T-cell (primary cell): Measurements from ENCODE around the gene GRHL1. TPM values are rescaled to one million over a fixed set of nuclear protein-coding genes. Genes with fewer than 3 reads are reported as not detected.

Source experiments
- ATAC-seq, 4 experiments: fragments of 200-7000 bp in 3 of 4; fragments of 150-1000 bp in 1 of 4; cut with Tn5 transposase; replicated peaks in 1 of 4; 1 replicate in 3 of 4; 2 replicates in 1 of 4; pipeline ENCODE4 v1.10.0; 2021; ENCODE audit warnings: moderate library complexity in 3 of 4, mild to moderate bottlenecking in 2 of 4, moderate number of reproducible peaks in 1 of 4
- CTCF ChIA-PET, 2 donors: fragments of 300-600 bp; sonication (Branson Sonifier 250); formaldehyde crosslinking; loops; one replicate each; lab custom pipeline; 2022; ENCODE audit warnings: antibody characterized with exemption in 2 of 2; lab: Charles Lee
- POLR2A ChIA-PET, 2 donors: fragments of 300-600 bp; sonication (Branson Sonifier 250); formaldehyde crosslinking; loops; one replicate each; lab custom pipeline; 2022; ENCODE audit warnings: antibody characterized with exemption in 2 of 2; lab: Charles Lee
- DNase-seq, 35 experiments: peaks; one replicate each; pipeline versions ENCODE4 v3.0.0 to v3.0.0-alpha.2; 2013 to 2023
- H3K27ac ChIP-seq: one replicate; pipeline ENCODE4 v1.5.1; 2013; ENCODE audit warnings: low read length
- H3K27me3 ChIP-seq, 2 experiments: replicated peaks in 1 of 2; 1 replicate in 1 of 2; 2 replicates in 1 of 2; pipeline versions ENCODE4 v1.6.1 to v1.7.0; 2013; ENCODE audit warnings: low read length in 1 of 2, mixed read lengths in 1 of 2; ENCODE audit not compliant: control insufficient read depth in 2 of 2, insufficient read depth in 2 of 2; ENCODE audit errors: extremely low read depth in 1 of 2
- H3K36me3 ChIP-seq, 2 donors: 1 replicate in 1 of 2; 2 replicates in 1 of 2; pipeline versions ENCODE4 v1.6.1 to v1.7.0; 2013; ENCODE audit warnings: low read length in 1 of 2; ENCODE audit not compliant: control insufficient read depth in 2 of 2, insufficient read depth in 1 of 2; ENCODE audit errors: extremely low read depth in 1 of 2
- H3K4me1 ChIP-seq, 2 experiments: 1 replicate in 1 of 2; 2 replicates in 1 of 2; pipeline versions ENCODE4 v1.6.1 to v1.7.0; 2013; ENCODE audit warnings: low read length in 2 of 2, mixed read lengths in 1 of 2; ENCODE audit not compliant: insufficient read depth in 2 of 2, control insufficient read depth in 1 of 2; ENCODE audit errors: extremely low read depth in 1 of 2
- H3K4me3 ChIP-seq, 2 donors: 1 replicate in 1 of 2; 2 replicates in 1 of 2; pipeline versions ENCODE4 v1.5.1 to v1.7.0; 2013; ENCODE audit warnings: mild to moderate bottlenecking in 2 of 2, low read length in 1 of 2, moderate library complexity in 1 of 2; ENCODE audit not compliant: control insufficient read depth in 1 of 2; ENCODE audit errors: extremely low read depth in 1 of 2
- H3K9me3 ChIP-seq: 2 replicates; pipeline ENCODE4 v1.7.0; 2013
- H3K27ac Mint-ChIP-seq, 2 donors: one replicate each; pipeline ENCODE4 v1.8.0; 2020 to 2021; ENCODE audit warnings: mild to moderate bottlenecking in 2 of 2, mixed read lengths in 2 of 2
- H3K27me3 Mint-ChIP-seq, 2 donors: one replicate each; pipeline ENCODE4 v1.8.0; 2021 to 2022; ENCODE audit warnings: mixed read lengths in 2 of 2
- H3K36me3 Mint-ChIP-seq: one replicate; pipeline ENCODE4 v1.8.0; 2021; ENCODE audit warnings: mixed read lengths
- H3K4me1 Mint-ChIP-seq, 3 donors: one replicate each; pipeline ENCODE4 v1.8.0; 2020 to 2022; ENCODE audit warnings: mixed read lengths in 3 of 3, mild to moderate bottlenecking in 1 of 3
- H3K4me3 Mint-ChIP-seq, 3 donors: one replicate each; pipeline ENCODE4 v1.8.0; 2020 to 2022; ENCODE audit warnings: mild to moderate bottlenecking in 3 of 3, mixed read lengths in 3 of 3, moderate library complexity in 3 of 3
- H3K9me3 Mint-ChIP-seq, 3 donors: one replicate each; pipeline ENCODE4 v1.8.0; 2020 to 2022; ENCODE audit warnings: mixed read lengths in 3 of 3
- WGBS: methylation state at CpG from one replicate; pipeline ENCODE4 v1.1.5; 2013; ENCODE audit warnings: missing lambda C conversion rate; ENCODE audit not compliant: insufficient coverage; 5-methylcytosine and 5-hydroxymethylcytosine counted together
- total RNA-seq, 35 experiments: library from RNA in 6 of 35; stranded (reverse) in 6 of 35; fragments of 120-200 nt in 1 of 35; gene quantifications; one replicate each; pipeline versions ENCODE4 v1.2.1 to v1.2.4 and lab custom pipeline; 2013 to 2026

The GRHL1 gene
- total RNA-seq, 5 donors from 2014 or later (not counting 1 experiment from before 2014, with no cell fraction given): 0.07 to 0.61 (median 0.43) TPM

DNA sequence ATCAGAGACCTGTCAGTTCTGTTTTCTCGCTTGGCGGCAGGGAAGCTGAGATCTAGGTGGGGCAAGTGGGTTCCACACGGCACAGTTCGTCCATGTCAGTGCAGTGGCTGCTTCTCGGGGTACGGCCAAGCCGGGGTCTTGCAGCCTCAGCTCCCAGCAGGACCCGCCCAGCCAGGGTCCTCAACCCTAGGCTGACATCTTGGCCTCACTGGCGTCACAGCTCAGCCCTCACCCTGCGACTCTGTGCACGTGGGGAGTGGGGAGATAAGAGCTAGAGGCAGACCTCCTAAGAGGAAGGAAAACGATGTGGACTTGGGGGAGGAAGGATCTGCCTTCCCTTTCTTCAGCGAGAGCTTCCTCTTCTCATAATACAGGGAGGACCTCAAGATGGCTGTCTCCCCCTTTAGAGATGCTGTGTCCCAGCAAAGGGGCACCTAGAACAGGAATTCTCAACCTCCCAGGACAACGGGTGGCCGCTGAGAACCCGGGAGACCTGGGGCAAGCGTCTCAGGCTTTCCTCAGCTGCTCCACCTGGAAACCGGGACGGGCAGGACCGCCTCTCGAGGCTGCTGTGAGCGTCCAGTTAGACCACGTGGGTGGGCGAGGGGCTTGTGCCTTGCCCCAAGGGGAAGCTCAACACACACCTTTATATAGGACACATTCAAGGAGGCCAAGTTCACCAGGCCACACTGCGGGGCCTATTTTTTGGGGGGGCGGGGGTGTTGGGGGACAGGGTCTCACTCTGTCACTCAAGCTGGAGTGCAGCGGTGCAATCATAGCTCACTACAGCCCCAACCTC is 68.3 kb downstream of the GRHL1 start:
- ATAC-seq: no peak
- H3K4me3 ChIP-seq: no peak overlapping the region
- Mint-ChIP-seq H3K27me3 (peaks cover 3 to 4% of the 10 kb centered on the region in 2 donors), H3K27ac (no peak overlapping the region), H3K9me3 (peaks cover 0 to 5% (median 4%) of the 10 kb centered on the region in 3 donors), H3K4me3 (no peak overlapping the region), H3K36me3 (no peaks in the 10 kb centered on the region), H3K4me1 (no peaks in the 10 kb centered on the region)
- no peaks in the 10 kb centered on the region for H3K9me3 ChIP-seq
- H3K27me3 ChIP-seq: peaks cover 0 to 14% of the 10 kb centered on the region in 2 experiments
- WGBS: 89% methylated on average over 8 of the region's 27 CpGs
- ChIA-PET POLR2A (interaction anchor here in 1 of 2 donors (0.6 kb wide), 2 partner anchors 31 to 69 kb away, joined by 3 to 5 read pairs; no protein-coding TSS in a partner anchor), CTCF (interaction anchor here in 1 of 2 donors (0.6 kb wide), 1 partner anchor 65 kb away, joined by 3 read pairs; no protein-coding TSS in a partner anchor)
- no peaks in the 10 kb centered on the region for H3K36me3 ChIP-seq
- no peak for DNase-seq
- H3K4me1 ChIP-seq: no peaks in the 10 kb centered on the region
- H3K27ac ChIP-seq: no peak overlapping the region

DNA sequence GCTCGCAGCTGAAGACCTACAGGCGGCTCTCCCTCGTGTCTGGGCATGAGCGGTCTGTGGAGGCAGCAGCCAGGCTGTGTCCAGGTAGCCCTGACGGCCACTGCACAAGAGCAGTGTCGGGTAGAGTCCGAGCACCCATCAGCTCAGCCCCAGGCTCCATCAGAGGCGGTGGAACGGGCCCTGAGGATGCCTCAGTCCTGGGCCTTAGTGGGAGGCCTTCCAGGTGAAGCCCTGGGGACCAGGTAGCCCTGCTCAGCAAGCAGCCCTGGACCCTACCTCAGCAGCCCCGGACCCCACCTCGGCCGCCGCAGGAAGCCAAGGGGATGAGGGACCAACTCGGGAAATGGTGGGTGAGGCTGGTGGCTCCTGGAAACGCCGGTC is 70.5 kb downstream of the GRHL1 start:
- peaks cover 3 to 4% of the 10 kb centered on the region in 2 donors for H3K27me3 Mint-ChIP-seq
- peaks cover 0 to 5% (median 4%) of the 10 kb centered on the region in 3 donors for H3K9me3 Mint-ChIP-seq
- H3K4me1 ChIP-seq: no peaks in the 10 kb centered on the region
- no peaks in the 10 kb centered on the region for H3K36me3 ChIP-seq
- no peak overlapping the region for H3K4me3 Mint-ChIP-seq
- DNase-seq (no peak), ATAC-seq (no peak)
- H3K27me3 ChIP-seq: peaks cover 0 to 10% of the 10 kb centered on the region in 2 experiments
- CTCF ChIA-PET: no interaction called here
- H3K4me1 Mint-ChIP-seq: no peaks in the 10 kb centered on the region
- POLR2A ChIA-PET: no interaction called here
- H3K27ac ChIP-seq: no peak overlapping the region
- no peaks in the 10 kb centered on the region for H3K9me3 ChIP-seq
- H3K4me3 ChIP-seq: no peak overlapping the region
- no peaks in the 10 kb centered on the region for H3K36me3 Mint-ChIP-seq
- 86% methylated on average over 12 of the region's 16 CpGs for WGBS
- H3K27ac Mint-ChIP-seq: no peak overlapping the region

DNA sequence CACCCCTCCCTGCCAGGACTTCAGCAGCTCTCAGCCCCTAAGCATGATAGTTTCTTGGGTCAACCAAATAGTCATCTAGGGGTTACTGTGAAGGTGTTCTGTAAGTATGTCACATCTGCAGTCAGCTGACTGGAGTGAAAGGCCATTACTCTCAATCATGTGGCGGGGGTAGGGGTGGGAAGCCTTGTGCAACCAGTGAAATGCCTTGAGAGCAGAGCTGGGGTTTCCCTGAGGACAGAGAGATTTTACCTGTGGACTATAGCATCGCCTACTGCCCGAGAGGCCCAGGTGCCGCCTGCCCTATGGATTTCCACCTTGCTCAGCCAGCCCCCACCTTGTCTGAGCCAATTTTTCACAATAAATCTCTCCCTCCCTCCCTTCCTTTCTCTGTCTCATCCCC is 71.0 kb downstream of the GRHL1 start:
- ChIA-PET CTCF (no interaction called here), POLR2A (no interaction called here)
- Mint-ChIP-seq H3K4me1 (peaks cover 0 to 2% (median 0%) of the 10 kb centered on the region in 3 donors), H3K4me3 (no peak overlapping the region), H3K36me3 (no peaks in the 10 kb centered on the region), H3K27ac (no peak overlapping the region), H3K27me3 (peaks cover under 1 to 4% of the 10 kb centered on the region in 2 donors), H3K9me3 (peaks cover 0 to 2% (median 1%) of the 10 kb centered on the region in 3 donors)
- Histone ChIP-seq H3K4me1 (no peaks in the 10 kb centered on the region), H3K27me3 (peaks cover 0 to 10% of the 10 kb centered on the region in 2 experiments), H3K4me3 (no peak overlapping the region), H3K36me3 (no peaks in the 10 kb centered on the region), H3K9me3 (no peaks in the 10 kb centered on the region), H3K27ac (no peak overlapping the region)
- DNase-seq (no peak), ATAC-seq (no peak)
- 83% methylated on average over 3 of the region's 4 CpGs for WGBS

DNA sequence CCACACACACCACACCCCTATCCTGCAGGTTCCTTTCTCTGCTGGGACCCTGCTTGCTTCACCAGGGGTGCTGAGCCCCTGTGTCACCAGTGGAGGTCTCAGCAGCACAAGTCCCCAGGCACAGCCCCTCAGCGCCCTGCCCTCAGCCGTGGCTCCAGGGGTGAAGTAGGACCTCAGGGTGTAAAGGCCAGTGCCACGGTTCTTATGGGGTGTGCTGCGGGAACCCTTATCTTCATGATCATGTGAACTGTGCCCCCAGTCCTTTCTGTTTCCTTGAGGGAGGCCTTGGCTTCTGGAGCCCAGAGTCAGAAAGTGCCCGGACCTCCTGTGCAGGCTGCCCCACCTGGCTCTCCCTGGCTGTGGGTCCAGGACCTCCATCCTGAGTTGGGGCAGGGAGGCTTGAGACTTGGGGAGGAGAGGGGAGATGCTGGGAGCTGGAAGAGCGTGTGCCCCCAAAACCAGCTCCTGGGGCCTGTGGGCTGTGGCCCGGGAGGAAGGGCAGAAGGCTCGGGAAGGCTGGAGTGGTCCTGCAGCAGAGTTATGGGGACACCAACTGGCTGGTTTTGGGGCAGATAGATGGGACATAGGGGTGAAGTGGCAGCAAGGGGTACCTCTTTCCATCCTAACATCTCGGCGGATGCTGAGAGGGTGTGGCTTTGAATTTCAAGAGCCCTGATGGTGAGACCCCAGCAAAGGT is 71.6 kb downstream of the GRHL1 start:
- no peaks in the 10 kb centered on the region for H3K36me3 Mint-ChIP-seq
- WGBS: 82% methylated on average over 8 of the region's 10 CpGs
- DNase-seq (no peak), ATAC-seq (no peak)
- POLR2A ChIA-PET: no interaction called here
- Histone ChIP-seq H3K9me3 (no peaks in the 10 kb centered on the region), H3K4me1 (peaks cover 0 to 7% of the 10 kb centered on the region in 2 experiments), H3K27ac (no peak overlapping the region), H3K36me3 (no peaks in the 10 kb centered on the region), H3K4me3 (no peak overlapping the region), H3K27me3 (peaks cover 0 to 10% of the 10 kb centered on the region in 2 experiments)
- H3K4me3 Mint-ChIP-seq: no peak overlapping the region
- H3K4me1 Mint-ChIP-seq: peaks cover under 1 to 5% (median 3%) of the 10 kb centered on the region in 3 donors
- H3K27ac Mint-ChIP-seq: no peak overlapping the region
- H3K9me3 Mint-ChIP-seq: no peaks in the 10 kb centered on the region
- H3K27me3 Mint-ChIP-seq: peaks cover 0 to 4% of the 10 kb centered on the region in 2 donors
- CTCF ChIA-PET: no interaction called here

DNA sequence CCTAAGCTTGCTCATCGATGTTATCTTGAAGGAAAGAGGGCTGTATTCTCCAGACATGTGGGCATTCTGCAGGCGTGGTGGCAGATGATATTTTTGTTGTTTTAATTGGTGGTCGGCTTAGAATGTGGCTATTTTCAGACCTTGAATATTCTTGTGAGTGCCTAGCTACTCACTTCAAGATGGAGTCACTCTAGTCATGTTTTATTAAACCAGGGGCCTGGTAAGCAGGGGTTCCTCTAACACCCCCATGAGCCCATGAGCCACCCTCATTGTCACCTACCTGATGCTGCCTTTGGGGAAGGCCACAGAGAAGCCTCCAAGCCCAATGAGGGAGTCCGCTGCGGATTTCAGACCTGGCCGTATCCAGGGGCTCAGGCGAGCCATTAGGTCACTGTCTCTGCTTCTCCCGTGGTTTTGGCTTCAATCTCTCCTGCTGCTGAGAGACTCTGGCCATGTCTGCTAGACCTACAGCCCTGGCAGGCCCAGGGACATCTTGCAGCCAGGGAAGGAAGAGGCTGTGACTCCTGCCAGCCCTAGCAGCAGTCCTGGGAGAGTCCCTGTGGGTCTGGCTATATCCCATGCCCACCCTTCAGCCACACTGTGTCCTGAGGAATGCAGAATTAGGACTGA is 75.6 kb downstream of the GRHL1 start:
- 87% methylated on average over 5 of the region's 8 CpGs for WGBS
- peaks cover 16 to 31% of the 10 kb centered on the region in 2 experiments for H3K4me1 ChIP-seq
- Mint-ChIP-seq H3K4me3 (peak overlapping the region in 1 of 3 donors; percentile 73), H3K27ac (no peak overlapping the region), H3K36me3 (no peaks in the 10 kb centered on the region), H3K9me3 (no peaks in the 10 kb centered on the region), H3K4me1 (peaks cover 25 to 32% (median 29%) of the 10 kb centered on the region in 3 donors), H3K27me3 (no peaks in the 10 kb centered on the region)
- CTCF ChIA-PET: interaction anchor here (1.5 to 6.1 kb wide), 2 partner anchors 43 kb away, joined by 3 to 27 read pairs; no protein-coding TSS in a partner anchor
- POLR2A ChIA-PET: interaction anchor here in 1 of 2 donors (0.7 kb wide), 1 partner anchor 33 kb away, joined by 13 read pairs; no protein-coding TSS in a partner anchor
- no peaks in the 10 kb centered on the region for H3K9me3 ChIP-seq
- no peaks in the 10 kb centered on the region for H3K36me3 ChIP-seq
- no peak for DNase-seq
- peaks cover 0 to 1% of the 10 kb centered on the region in 2 experiments for H3K27me3 ChIP-seq
- no peak overlapping the region for H3K27ac ChIP-seq
- ATAC-seq: no peak
- no peak overlapping the region for H3K4me3 ChIP-seq
